HG02798 (cell line): ENCODE data around the gene PRB2.
"Not testable (repeated sequence)": the region's sequence is repeated elsewhere in the genome, so short reads cannot be mapped to it uniquely, and the experiment has no call there.

Experiments
- ATAC-seq: cut with Tn5 transposase; IDR thresholded peaks from one replicate; pipeline ENCODE4 v1.9.1; 2021; ENCODE audit warnings: mild to moderate bottlenecking; ENCODE audit not compliant: unreplicated experiment, poor library complexity

Gene PRB2

GRCh38 chr12:11395467-11395866 lies at the start of gene PRB2:
Gene PRB2, minus strand, starts transcription at chr12:11395567. Its CDS starts 38 bp downstream, at chr12:11395529.
- not testable (repeated sequence) for ATAC-seq

- no peak for ATAC-seq
Measured at GRCh38 chr12:11437966-11438365, 42.6 kb upstream of the PRB2 start.

GRCh38 chr12:11433664-11434063 lies 38.3 kb upstream of the PRB2 start:
- no peak for ATAC-seq

GRCh38 chr12:11431486-11431885 lies 36.1 kb upstream of the PRB2 start:
- ATAC-seq = no peak

- ATAC-seq = no peak
Measured at GRCh38 chr12:11427341-11427740, 32.0 kb upstream of the PRB2 start.

GRCh38 chr12:11412731-11413130 lies 17.4 kb upstream of the PRB2 start:
- no peak for ATAC-seq

- no peak for ATAC-seq
Measured at GRCh38 chr12:11408096-11408495, 12.7 kb upstream of the PRB2 start.

- ATAC-seq = no peak
Measured at GRCh38 chr12:11397366-11397765, 2.0 kb upstream of the PRB2 start.

- ATAC-seq = not testable (repeated sequence)
Measured at GRCh38 chr12:11391456-11391855, 3.9 kb downstream of the PRB2 start.

- not testable (repeated sequence) for ATAC-seq
Measured at GRCh38 chr12:11377420-11377819, 17.9 kb downstream of the PRB2 start.

GRCh38 chr12:11361151-11361550 lies 34.2 kb downstream of the PRB2 start:
- no peak for ATAC-seq

GRCh38 chr12:11360205-11360883 lies 35.0 kb downstream of the PRB2 start:
- ATAC-seq = not testable (repeated sequence)

GRCh38 chr12:11351736-11352135 lies 43.6 kb downstream of the PRB2 start:
- not testable (repeated sequence) for ATAC-seq

GRCh38 chr12:11348439-11348838 lies 46.9 kb downstream of the PRB2 start:
- no peak for ATAC-seq

GRCh38 chr12:11347810-11348209 lies 47.6 kb downstream of the PRB2 start:
- ATAC-seq = no peak

- no peak for ATAC-seq
Measured at GRCh38 chr12:11344500-11344899, 50.9 kb downstream of the PRB2 start.
